GM12878 (cell line): ENCODE data around the gene TRRAP. TPM values are rescaled to one million over a fixed set of nuclear protein-coding genes. Genes with fewer than 3 reads are reported as not detected.

Source experiments
- ATAC-seq: fragments of 200-7000 bp; cut with Tn5 transposase; 3 replicates; pipeline ENCODE4 v1.9.1; 2020; ENCODE audit warnings: mild to moderate bottlenecking, moderate library complexity
- BruUV-seq: library from RNA; stranded (reverse); fragments of 400-500 nt; replicated peaks from 2 replicates; lab custom pipeline; 2021; lab: Mats Ljungman, UMichigan
- CTCF ChIA-PET: fragments of 300-600 bp; sonication (Branson Sonifier 250); formaldehyde crosslinking; extraction: SDS; loops from one replicate; lab custom pipeline; 2021; ENCODE audit warnings: inconsistent platforms; lab: Yijun Ruan, JAX
- POLR2A ChIA-PET: fragments of 350-600 bp; formaldehyde crosslinking; extraction: SDS; loops from one replicate; lab custom pipeline; 2021; ENCODE audit warnings: inconsistent platforms; lab: Charles Lee
- RAD21 ChIA-PET: fragments of 300-600 bp; sonication (Branson Sonifier 250); formaldehyde crosslinking; loops from one replicate; lab custom pipeline; 2023; ENCODE audit warnings: antibody characterized with exemption; ENCODE audit not compliant: unreplicated experiment; lab: Charles Lee
- SMC1A ChIA-PET: fragments of 300-600 bp; sonication (Branson Sonifier 250); formaldehyde crosslinking; loops from one replicate; lab custom pipeline; 2023; ENCODE audit not compliant: unreplicated experiment, uncharacterized antibody; lab: Charles Lee
- DNase-seq: peaks from one replicate; pipeline ENCODE4 v3.0.0-alpha.2; 2011; ENCODE audit warnings: low read depth, low spot score
- FAIRE-seq: peaks from 3 replicates; lab custom pipeline; 2011; peaks lifted over from hg19 to GRCh38; lab: Jason Lieb, UNC
- H2AFZ ChIP-seq: 2 replicates; pipeline ENCODE4 v1.6.0; 2011; ENCODE audit warnings: low read depth, low read length, control low read depth; ENCODE audit not compliant: control insufficient read depth
- H3K27ac ChIP-seq: 2 replicates; pipeline ENCODE4 v1.5.1; 2011; ENCODE audit warnings: control low read depth; ENCODE audit not compliant: control insufficient read depth, insufficient read depth
- H3K27me3 ChIP-seq, 2 experiments: replicated peaks in 1 of 2; 2 replicates each; pipeline versions ENCODE4 v1.6.0 to v1.6.1; 2011; ENCODE audit warnings: low read length in 1 of 2; ENCODE audit not compliant: control insufficient read depth in 2 of 2, insufficient read depth in 2 of 2
- H3K36me3 ChIP-seq, 2 experiments: 2 replicates each; pipeline ENCODE4 v1.5.1; 2011; ENCODE audit warnings: low read length in 1 of 2; ENCODE audit not compliant: control insufficient read depth in 2 of 2, insufficient read depth in 2 of 2
- H3K4me1 ChIP-seq: 2 replicates; pipeline ENCODE4 v1.6.1; 2011; ENCODE audit warnings: mild to moderate bottlenecking, low read length, moderate library complexity, mixed read lengths; ENCODE audit not compliant: control insufficient read depth, insufficient read depth
- H3K4me2 ChIP-seq: 2 replicates; pipeline ENCODE4 v1.6.0; 2011; ENCODE audit warnings: control low read depth; ENCODE audit not compliant: control insufficient read depth, insufficient read depth
- H3K4me3 ChIP-seq: fragments of 200-600 bp; sonication (generic); 2 replicates; pipeline ENCODE4 v1.5.1; 2016
- H3K79me2 ChIP-seq: 2 replicates; pipeline ENCODE4 v1.6.0; 2011; ENCODE audit warnings: low read length; ENCODE audit not compliant: control insufficient read depth, insufficient read depth
- H3K9ac ChIP-seq: 2 replicates; pipeline ENCODE4 v1.8.0; 2011; ENCODE audit warnings: low read length, control low read depth, mixed read lengths; ENCODE audit not compliant: control insufficient read depth, insufficient read depth
- H3K9me3 ChIP-seq: replicated peaks from 3 replicates; pipeline ENCODE4 v1.5.1; 2011; ENCODE audit warnings: mild to moderate bottlenecking, low read length; ENCODE audit not compliant: control insufficient read depth, insufficient read depth
- H4K20me1 ChIP-seq: 2 replicates; pipeline ENCODE4 v1.6.0; 2011; ENCODE audit not compliant: control insufficient read depth, insufficient read depth
- CTCF ChIP-seq, 3 experiments: IDR thresholded peaks in 2 of 3; conservative IDR thresholded peaks in 1 of 3; 2 replicates each; pipeline ENCODE4 v1.5.1; 2011; ENCODE audit warnings: low read depth in 3 of 3, low read length in 3 of 3, mild to moderate bottlenecking in 3 of 3, control low read depth in 2 of 3, moderate library complexity in 2 of 3, inconsistent platforms in 1 of 3, mixed read lengths in 1 of 3; ENCODE audit not compliant: control insufficient read depth in 2 of 3, insufficient read depth in 1 of 3; ENCODE audit errors: extremely low read depth in 1 of 3
- KDM1A ChIP-seq: fragments of 200-600 bp; sonication (generic); IDR thresholded peaks from 2 replicates; pipeline ENCODE4 v1.6.1; 2016; ENCODE audit warnings: borderline replicate concordance
- SMC3 ChIP-seq: IDR thresholded peaks from 2 replicates; pipeline ENCODE4 v1.6.1; 2011; ENCODE audit warnings: low read length, improper control_type of control experiment, borderline replicate concordance
- SREBF1 ChIP-seq: IDR thresholded peaks from 2 replicates; pipeline ENCODE4 v1.6.1; 2012; ENCODE audit warnings: mild to moderate bottlenecking, low read length
- WRNIP1 ChIP-seq: IDR thresholded peaks from 2 replicates; pipeline ENCODE4 v1.6.1; 2011; ENCODE audit warnings: low read depth, low read length, improper control_type of control experiment, borderline replicate concordance
- WGBS: methylation state at CpG from one replicate; pipeline ENCODE4 v1.1.6; 2016; ENCODE audit warnings: low lambda C conversion rate; ENCODE audit not compliant: insufficient replicate concordance, insufficient coverage; ENCODE audit errors: missing lambda C conversion rate; 5-methylcytosine and 5-hydroxymethylcytosine counted together
- in situ Hi-C: fragments of 300-500 bp; cut with MboI; formaldehyde crosslinking; loops from 9 replicates; pipeline ENCODE4 v1.14.3; 2018; ENCODE audit warnings: mixed read lengths
- intact Hi-C: fragments of 100-400 bp; cut with micrococcal nuclease; formaldehyde crosslinking; loops from one replicate; pipeline ENCODE4 v1.14.2; 2022; ENCODE audit not compliant: unreplicated experiment
- polyA plus RNA-seq, 11 experiments: library from polyadenylated mRNA; depleted of rRNA in 4 of 11; unstranded in 6 of 11; stranded (reverse) in 5 of 11; fragments of >200 nt; fragmentation: Nextera tagmentation in 4 of 11; fragmentation: Illumina TruSeq in 1 of 11; extraction: Ambion mirVana in 4 of 11; extraction: Trizol in 1 of 11; gene quantifications; 1 replicate in 1 of 11; 2 replicates in 10 of 11; pipeline versions ENCODE4 v1.2.1 to v1.2.3, GENCODE V29; 2011 to 2016; ENCODE audit warnings: inconsistent platforms in 2 of 11, missing spikeins in 2 of 11, low read depth in 1 of 11
- total RNA-seq, 4 experiments: library from RNA; depleted of rRNA in 3 of 4; stranded (reverse); fragments of >200 nt in 3 of 4; fragmentation: Illumina TruSeq in 1 of 4; extraction: Trizol in 1 of 4; gene quantifications; 2 replicates each; pipeline versions ENCODE4 v1.2.1 to v1.2.3, GENCODE V29; 2013 to 2021

Gene TRRAP
- total and polyA plus RNA-seq, 10 of the 15 experiments (the other 5 are each of a cell fraction or from before 2014, with no cell fraction given) = 1.1 to 39.3 (median 8.5) TPM

GRCh38 chr7:98831641-98832221, 46.6 kb upstream of the TRRAP start:
- Histone ChIP-seq H4K20me1 (no peaks in the 10 kb centered on the region), H3K4me1 (no peaks in the 10 kb centered on the region), H3K79me2 (no peaks in the 10 kb centered on the region), H3K9ac (no peak overlapping the region), H3K4me2 (no peak overlapping the region), H3K36me3 (no peaks in the 10 kb centered on the region), H3K27ac (no peak overlapping the region), H3K27me3 (no peaks in the 10 kb centered on the region), H3K9me3 (no peaks in the 10 kb centered on the region), H3K4me3 (no peak overlapping the region), H2AFZ (no peak overlapping the region)
- ChIA-PET SMC1A (interaction anchor here (0.9 to 1.7 kb wide), 4 partner anchors 9 to 86 kb away, joined by 3 to 7 read pairs (median 5); no protein-coding TSS in a partner anchor), CTCF (interaction anchor here (0.6 to 4.9 kb wide), 14 partner anchors 10 to 401 kb away, joined by 3 to 37 read pairs (median 4); no protein-coding TSS in a partner anchor), RAD21 (interaction anchor here (0.5 kb wide), 1 partner anchor 59 kb away, joined by 3 read pairs; no protein-coding TSS in a partner anchor), POLR2A (interaction anchor here (0.6 kb wide), 1 partner anchor 50 kb away, joined by 3 read pairs; no protein-coding TSS in a partner anchor)
- intact Hi-C loops (no loop called here), in situ Hi-C loops (no loop called here)
- BruUV-seq = no TSS peak
- DNase-seq (no peak), ATAC-seq (0 out of 3 replicates have a peak, but pooled peaks have one; percentile 40), FAIRE-seq (no peak)
- TF ChIP-seq KDM1A = no peak
- TF ChIP-seq SREBF1 = no peak
- TF ChIP-seq WRNIP1 = no peak
- TF ChIP-seq SMC3 = 0 out of 2 replicates have a peak, but pooled peaks have one; percentile 5
- peak; percentile 23 to 55 (median 49); a peak in 5 of 6 replicates for TF ChIP-seq CTCF (IDR thresholded peaks at IDR 0.05 in 2 of 3, conservative IDR thresholded peaks at IDR 0.05 in 1 of 3; ENCODE audit: control insufficient read depth in 2 of 3, extremely low read depth in 1 of 3, insufficient read depth in 1 of 3, low read depth in 3 of 3, low read length in 3 of 3)
- WGBS = 33% methylated on average over 8 of the region's 8 CpGs
